MM.1S (cell line): ENCODE data around the gene CERS5.

Source experiments
- EZH2 ChIP-seq: fragments of 300-600 bp; sonication (generic); optimal IDR thresholded peaks from 2 replicates; pipeline ENCODE3; 2017; ENCODE audit warnings: low read depth, mild to moderate bottlenecking, antibody characterized with exemption, low read length, mixed read lengths
- EZH2phosphoT487 ChIP-seq: fragments of 300-600 bp; sonication (generic); IDR thresholded peaks from 2 replicates; pipeline ENCODE4 v1.6.1; 2018; ENCODE audit warnings: antibody characterized with exemption, low read length
- TF ChIP-seq, protein P1 (sequence below): fragments of 300-600 bp; sonication (generic); IDR thresholded peaks from 2 replicates; pipeline ENCODE4 v1.5.1; 2016; ENCODE audit warnings: antibody characterized with exemption, low read length, mixed read lengths

DNA sequence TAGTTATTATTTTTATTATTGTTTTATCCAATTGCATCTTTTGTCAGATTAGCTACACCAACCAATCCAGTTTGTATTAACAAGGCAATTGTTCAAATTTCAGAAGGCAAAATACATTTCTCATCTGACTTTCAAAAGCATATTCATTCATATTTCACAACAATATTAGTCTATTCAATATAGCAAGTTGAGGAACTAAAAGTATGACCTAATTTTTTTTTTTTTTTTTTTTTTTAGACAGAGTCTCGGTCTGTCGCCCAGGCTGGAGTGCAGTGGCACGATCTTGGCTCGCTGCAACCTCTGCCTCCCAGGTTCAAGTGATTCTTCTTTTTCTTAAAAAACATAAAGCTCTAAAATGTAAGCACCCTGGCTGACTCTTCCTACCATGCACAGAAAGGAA, 37.9 kb downstream of the CERS5 start:
- TF ChIP-seq, protein P1, sequence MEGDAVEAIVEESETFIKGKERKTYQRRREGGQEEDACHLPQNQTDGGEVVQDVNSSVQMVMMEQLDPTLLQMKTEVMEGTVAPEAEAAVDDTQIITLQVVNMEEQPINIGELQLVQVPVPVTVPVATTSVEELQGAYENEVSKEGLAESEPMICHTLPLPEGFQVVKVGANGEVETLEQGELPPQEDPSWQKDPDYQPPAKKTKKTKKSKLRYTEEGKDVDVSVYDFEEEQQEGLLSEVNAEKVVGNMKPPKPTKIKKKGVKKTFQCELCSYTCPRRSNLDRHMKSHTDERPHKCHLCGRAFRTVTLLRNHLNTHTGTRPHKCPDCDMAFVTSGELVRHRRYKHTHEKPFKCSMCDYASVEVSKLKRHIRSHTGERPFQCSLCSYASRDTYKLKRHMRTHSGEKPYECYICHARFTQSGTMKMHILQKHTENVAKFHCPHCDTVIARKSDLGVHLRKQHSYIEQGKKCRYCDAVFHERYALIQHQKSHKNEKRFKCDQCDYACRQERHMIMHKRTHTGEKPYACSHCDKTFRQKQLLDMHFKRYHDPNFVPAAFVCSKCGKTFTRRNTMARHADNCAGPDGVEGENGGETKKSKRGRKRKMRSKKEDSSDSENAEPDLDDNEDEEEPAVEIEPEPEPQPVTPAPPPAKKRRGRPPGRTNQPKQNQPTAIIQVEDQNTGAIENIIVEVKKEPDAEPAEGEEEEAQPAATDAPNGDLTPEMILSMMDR: no peak
- TF ChIP-seq EZH2: no peak
- no peak for TF ChIP-seq EZH2phosphoT487
